GM18517 (cell line): Measurements from ENCODE around the gene SIRT7.
"Not testable (repeated sequence)": the region's sequence is repeated elsewhere in the genome, so short reads cannot be mapped to it uniquely, and the experiment has no call there.

ENCODE experiments used
- ATAC-seq: cut with Tn5 transposase; IDR thresholded peaks from one replicate; pipeline ENCODE4 v1.9.1; 2021; ENCODE audit warnings: mild to moderate bottlenecking, moderate library complexity; ENCODE audit not compliant: unreplicated experiment

The SIRT7 gene

DNA sequence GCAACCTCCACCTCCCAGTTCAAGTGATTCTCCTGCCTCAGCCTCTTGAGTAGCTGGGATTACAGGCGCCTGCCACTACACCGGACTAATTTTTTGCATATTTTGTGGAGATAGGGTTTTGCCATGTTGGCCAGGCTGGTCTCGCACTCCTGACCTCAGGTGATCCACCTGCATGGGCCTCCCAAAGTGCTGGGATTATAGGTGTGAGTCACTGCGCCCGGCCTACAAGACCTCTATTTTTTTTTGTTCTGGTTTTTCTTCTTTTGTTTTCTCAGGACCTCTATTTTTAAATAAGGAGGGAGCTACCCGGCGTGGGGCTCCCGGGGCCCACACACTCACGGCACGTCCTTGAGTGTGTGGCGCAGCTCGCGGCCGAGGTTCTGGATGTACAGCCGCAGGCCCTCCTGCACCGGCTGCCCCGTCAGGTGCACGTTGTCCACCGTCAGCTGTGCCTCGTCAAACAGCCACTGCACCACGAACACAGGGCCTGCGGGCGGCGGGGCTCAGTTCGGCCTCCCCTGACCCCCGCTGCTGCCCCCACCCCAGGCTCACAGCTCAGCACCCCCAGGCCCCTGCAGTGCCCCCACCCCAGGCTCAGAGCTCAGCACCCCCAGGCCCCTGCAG, 37.2 kb upstream of the SIRT7 start:
- ATAC-seq = no peak

DNA sequence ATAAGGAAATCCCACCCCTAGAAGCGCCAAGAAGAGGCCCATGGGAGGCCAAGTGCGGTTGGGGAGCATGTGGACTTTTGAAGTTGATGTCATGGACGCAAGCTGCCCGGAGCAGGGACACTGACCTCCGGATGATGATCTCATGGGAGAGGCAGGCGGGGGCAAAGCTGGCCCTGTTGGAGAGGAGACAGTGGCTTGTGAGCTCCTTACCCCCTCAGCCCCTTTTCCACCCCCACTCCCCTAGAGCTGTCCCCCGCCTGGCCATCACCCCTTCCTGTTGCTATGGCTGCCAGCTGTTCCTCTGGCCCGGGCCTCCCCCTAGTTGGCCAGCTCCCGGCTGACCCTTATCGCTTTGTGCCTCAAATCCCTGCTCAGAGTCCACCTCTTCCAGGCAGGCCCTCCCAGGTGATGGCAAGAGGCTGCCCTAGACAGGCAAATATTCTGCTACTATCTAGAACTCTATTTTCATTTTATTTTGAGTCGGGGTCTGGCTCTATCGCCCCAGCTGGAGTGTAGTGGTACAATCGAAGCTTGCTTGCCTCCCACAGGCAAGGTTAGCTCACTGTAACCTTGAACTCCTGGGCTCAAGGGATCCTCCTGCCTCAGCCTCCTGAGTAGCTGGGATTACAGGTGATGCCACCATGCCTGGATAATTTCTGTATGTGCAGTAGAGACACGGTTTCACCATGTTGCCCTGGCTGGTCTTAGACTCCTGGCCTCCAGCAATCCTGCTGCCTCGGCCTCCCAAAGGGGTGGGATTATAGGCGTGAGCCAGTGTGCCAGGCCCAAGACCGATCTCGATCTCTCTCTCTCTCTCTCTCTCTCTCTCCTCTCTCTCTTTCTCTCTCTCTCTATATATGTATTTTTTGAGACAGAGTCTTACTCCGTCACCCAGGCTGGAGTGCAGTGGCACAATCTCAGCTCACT, 36.4 kb upstream of the SIRT7 start:
- no peak for ATAC-seq

DNA sequence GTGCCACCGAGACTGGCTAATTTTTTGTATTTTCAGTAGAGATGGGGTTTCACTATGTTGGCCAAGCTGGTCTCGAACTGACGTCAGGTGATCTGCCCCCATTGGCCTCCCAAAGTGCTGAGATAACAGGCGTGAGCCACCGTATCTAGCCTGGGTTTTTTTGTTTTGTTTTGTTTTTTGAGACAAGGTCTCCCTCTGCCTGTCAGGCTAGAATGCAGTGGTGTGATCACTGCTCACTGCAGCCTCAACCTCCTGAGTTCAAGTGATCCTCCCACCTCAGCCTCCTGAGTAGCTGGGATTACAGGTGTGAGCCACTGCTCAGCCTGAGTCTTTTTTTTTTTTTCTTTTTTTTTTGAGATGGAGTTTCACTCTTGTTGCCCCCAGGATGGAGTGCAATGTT, 35.5 kb upstream of the SIRT7 start:
- ATAC-seq = not testable (repeated sequence)

GRCh38 chr17:81952792-81953228, 34.8 kb upstream of the SIRT7 start:
- no peak for ATAC-seq

DNA sequence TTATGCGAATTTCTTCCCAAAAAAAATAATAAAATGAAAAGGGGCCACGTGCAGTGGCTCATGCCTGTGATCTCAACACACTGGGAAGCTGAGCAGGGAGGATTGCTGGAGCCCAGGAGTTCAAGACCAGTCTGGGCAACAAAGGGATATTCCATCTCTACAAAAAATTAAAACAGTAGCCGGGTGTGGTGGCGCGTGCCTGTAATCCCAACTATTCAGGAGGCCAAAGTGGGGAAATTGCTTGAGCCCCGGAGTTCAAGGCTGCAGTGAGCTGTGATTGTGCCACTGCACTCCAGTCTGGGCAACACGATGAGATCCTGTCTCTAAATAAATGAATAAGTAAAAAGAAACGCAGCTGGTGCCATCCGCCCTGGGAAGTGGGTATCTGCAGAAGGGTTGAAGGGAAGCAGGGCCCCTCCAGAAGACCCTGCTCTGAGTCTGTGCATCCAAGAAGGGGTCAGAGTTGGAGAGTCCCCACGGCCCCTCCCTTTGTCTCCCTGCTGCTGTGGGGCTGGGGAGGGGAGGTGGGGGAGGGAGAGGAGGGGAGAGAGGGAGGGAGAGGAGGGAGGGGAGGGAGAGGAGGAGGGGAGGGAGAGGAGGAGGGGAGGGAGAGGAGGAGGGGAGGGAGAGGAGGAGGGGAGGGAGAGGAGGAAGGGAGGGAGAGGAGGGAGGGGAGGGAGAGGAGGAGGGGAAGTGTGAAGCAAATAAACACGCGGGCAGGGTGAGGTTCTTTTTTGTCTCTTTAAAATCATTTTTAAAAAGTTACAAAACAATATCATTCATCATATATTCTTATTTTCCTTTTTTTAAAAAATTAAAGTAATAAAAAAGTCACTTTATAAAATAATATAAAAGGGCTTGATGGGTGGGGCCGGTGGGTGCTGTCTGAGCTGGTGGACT, 34.1 kb upstream of the SIRT7 start:
- no peak for ATAC-seq

- no peak for ATAC-seq
Observed at GRCh38 chr17:81950501-81950900, 32.5 kb upstream of the SIRT7 start.

- ATAC-seq = no peak
Observed at GRCh38 chr17:81948635-81949378, 30.8 kb upstream of the SIRT7 start.

GRCh38 chr17:81947189-81947588, 29.2 kb upstream of the SIRT7 start, which contains the start of gene MYADML2:
Gene MYADML2, minus strand, starts transcription at chr17:81947233. Its CDS starts 5,492 bp downstream, at chr17:81941741.
- no peak for ATAC-seq

- ATAC-seq = no peak
Observed at GRCh38 chr17:81944858-81945257, 26.9 kb upstream of the SIRT7 start.

- ATAC-seq = no peak
Observed at GRCh38 chr17:81942167-81942553, 24.2 kb upstream of the SIRT7 start.

DNA sequence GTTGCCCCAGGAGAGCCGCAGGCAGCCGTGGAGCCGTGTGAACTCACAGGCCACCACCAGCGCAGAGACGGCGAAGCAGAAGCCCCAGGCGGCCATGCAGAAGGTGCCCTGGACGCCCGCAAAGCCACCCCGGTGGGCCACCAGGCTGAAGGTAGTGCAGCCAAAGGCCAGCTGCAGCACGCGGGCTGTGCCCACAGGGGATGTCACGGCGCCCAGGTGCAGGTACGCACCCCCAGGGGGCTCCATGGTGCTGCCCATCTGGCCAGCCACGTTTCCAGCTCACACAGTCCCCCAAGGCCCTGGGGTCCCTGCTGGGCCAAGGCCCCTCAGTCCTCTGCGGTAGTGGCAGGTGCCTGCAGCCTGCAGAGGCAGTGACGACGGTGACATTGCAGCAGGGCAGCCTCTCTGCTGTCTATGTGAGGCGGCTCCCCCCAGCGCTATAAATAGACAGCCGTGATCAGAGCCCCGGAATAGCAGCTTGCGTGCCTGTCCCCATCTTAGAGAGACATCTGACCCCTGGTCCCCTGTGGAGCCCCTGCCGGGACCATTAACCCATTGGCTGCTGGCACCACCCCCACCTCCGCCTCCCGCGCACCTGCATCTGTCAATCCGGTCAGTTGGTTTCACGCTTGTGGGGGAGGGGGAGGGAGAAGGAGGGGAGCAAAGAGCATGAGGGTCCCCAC, 23.6 kb upstream of the SIRT7 start:
- no peak for ATAC-seq

DNA sequence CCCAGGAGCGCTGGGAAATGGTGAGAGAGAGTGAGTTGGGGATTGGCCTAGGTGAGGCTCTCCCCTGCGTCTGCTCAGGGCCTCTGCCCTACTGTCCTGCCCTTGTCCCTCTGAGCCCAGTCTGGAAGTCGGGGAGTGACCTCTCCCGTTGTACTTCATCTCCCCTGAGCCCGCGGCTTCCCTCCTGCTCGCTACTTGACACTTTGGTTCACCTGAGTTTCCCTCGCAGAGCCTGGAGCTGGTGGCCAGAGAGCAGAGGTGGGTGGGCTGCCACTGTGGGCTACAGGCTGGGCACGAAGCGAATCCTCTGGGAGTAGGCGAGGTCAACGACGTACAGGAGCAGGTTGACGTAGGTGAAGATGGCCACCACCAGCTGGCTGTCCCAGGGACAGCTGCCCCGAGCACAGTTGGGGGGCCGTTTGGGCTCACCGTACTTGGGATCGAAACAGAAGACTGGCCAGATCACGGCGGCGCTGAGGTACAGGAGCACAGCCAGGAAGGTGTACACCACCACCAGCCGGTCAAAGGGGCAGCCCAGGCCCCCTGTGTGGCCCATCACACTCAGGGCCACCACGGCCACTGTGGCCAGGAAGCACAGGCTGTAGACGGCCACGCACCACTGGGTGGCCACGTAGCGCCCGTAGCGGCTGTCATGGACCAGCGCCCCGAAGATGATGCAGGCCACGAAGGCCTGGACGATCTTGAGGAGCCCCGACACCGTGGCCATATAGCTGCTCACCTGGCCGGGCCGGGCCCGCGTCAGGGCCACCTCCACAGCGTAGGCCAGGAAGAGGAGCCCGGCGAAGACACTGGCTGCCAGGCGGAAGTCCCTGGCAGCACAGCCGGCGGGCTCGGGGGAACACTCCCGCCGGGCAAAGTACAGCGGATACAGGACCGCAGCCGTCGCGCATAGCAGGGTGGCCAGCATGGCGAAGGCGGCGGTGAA, 22.8 kb upstream of the SIRT7 start:
- ATAC-seq = no peak

DNA sequence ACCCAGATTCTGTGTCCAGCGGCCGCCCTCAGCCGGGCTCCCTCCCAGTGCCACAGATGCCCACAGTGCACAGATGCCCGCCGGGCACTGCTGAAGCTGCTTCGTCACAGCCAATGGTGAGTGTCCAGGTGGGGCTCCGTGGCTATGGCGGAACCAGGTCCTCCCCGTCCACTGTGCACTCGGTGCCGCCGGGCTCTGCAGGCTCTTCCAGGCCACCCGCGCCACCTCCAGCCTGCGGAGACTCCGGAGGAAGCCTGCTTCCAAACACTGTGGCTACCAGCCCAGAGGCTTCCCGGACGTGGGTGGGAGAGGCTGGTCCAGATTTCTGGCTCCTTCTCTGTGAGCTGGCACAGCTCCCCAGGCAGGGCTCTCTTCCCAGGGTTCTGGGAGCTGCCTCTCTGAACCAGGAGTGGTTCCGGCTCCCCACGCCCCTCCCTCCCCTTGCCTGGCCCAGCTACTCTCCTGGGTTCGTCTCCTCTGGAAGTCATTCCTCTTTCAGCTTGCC, 22.0 kb upstream of the SIRT7 start:
- no peak for ATAC-seq

DNA sequence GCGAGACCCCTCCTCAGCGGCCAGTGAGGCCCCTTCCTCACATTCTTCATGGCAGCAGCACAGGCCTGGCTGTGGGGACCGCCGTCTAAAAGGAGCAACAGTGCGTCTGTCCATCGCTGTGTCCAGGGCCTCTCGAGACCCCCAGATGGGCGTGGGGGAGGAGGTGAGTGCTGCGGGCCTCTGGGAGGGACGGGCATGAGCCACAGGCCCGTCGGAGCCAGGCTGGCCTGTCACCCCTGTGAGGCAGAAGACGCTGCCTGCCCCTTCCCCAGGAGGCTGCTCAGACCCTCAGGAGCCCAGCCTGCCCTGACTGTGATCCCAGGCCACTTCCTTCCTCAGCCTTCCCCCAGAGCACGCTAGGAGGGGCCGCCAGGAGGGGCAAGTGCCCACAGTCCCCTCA, 21.2 kb upstream of the SIRT7 start:
- no peak for ATAC-seq

- no peak for ATAC-seq
Observed at GRCh38 chr17:81935709-81936084, 17.7 kb upstream of the SIRT7 start.

DNA sequence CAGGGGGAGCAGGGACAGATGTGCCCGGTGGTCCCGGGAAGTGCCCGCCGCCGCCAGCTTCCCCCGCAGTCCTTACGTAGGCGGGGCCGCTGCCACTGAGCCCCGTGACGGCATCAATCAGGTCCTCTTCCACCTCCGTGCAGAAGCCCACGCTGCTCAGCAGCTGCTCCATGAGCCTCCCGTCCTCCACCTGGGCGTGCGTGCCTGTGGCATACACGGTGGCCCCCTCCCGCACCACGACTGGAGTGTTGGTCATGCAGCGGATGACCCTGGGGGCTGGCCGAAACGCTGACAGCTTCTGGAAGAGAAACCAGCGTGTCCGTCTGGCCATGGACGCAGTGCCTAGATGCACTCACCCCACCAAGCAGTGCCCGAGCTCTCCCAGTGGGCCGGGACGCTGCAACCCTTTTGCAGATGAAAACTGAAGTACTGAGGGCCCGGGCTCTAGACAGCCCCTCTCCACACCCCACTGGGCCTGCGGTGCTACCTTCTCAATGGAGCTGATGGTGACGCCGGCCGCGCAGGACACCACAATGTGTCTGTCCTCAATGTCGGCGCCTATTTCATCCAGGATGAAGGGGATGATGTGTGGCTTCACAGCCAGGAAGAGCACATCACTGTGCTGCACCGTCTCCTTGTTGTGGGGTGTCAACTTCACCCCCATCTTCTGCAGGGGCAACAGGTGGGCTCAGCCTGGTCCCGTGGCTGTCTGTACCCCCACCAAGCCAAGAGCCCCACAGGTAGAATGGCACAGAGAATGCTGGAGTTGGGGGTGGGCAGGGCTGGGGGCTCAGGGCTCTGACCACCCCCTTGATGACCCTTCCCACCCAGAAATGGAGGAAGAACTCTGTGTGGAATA, 17.1 kb upstream of the SIRT7 start:
- no peak for ATAC-seq

DNA sequence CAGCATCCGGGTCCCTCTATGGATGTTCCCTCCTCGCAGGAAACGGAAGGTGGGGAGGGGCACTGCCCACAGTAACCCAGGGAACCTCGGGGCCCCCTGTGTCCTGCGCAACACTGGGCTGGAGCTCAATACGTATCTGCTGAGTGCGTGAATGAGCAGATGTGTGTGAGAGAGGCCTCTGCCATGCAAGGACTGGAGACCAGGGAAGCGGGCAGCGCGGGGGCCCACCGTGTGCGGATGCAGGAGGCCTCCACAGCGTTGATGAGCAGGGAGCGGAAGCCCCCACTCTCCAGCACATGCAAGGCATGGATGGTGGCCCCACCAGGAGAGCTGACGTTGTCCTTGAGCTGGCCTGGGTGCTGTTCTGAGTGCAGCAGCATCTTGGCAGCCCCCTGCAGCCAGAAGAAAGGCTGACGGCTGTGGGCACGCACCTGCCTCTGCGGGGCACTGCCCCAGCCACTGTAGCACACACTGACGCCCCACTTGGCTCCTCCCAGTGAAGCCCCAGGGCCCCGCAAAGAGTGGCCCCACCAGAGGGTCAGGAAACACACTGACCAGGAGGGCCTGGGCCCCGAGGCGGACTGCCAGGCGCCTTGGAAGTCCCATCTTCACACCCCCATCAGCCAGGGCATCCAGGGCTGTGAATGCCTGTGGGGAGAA, 16.3 kb upstream of the SIRT7 start:
- ATAC-seq = no peak
